GM18868 (cell line): ENCODE results near the gene KCNMB1.

Experiments
- ATAC-seq: cut with Tn5 transposase; IDR thresholded peaks from one replicate; pipeline ENCODE4 v1.9.1; 2021; ENCODE audit warnings: mild to moderate bottlenecking, moderate library complexity; ENCODE audit not compliant: unreplicated experiment

Gene KCNMB1

DNA sequence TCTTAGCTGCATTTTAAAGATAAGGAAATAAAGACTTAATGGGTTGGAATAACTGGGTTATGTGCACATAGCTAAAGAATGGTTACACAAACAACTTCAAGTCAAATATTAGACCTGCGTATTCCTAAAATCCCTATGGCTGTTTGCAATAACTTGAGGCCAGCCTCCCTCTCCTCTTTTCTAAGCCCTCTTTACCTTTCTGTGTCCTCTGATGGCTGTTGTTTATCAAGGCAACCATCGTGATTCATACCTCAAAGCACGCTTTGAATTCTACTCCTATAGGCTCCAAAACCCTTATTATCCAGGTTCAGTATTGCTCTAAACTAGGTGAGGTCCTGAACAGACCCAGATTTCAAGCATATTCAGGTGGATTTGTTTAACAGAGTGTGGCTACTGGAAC lies 46.0 kb downstream of the KCNMB1 start:
- no peak for ATAC-seq

DNA sequence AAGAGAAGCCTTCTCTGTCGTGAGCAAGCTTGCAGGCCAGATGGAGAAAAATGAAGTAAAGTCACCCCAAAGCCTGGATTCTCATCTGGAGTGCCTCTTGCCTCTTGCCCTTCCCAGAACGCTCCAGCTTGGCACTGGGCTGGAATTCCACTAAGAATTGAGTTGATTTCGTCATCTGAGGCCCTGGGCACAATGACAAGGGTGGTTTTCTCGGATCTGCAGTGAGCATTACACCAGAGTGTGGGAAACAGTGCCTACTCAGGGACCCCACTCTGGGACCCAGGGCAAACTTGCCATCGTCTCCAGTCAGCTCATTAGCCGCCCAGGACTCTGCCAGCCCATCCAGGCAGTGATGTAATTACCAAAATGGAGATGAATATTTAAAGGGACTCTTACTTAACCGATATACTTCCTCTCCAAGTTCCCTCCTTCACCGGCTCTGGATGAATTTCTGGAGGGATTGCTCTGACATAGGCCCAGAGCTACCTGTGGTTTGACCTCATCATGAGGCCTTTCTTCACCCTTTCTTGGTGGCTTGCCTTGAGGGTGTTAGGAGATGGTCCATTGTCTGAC lies 46.9 kb downstream of the KCNMB1 start:
- ATAC-seq = no peak

- no peak for ATAC-seq
Observed at GRCh38 chr5:170341545-170341944, 47.6 kb downstream of the KCNMB1 start.

DNA sequence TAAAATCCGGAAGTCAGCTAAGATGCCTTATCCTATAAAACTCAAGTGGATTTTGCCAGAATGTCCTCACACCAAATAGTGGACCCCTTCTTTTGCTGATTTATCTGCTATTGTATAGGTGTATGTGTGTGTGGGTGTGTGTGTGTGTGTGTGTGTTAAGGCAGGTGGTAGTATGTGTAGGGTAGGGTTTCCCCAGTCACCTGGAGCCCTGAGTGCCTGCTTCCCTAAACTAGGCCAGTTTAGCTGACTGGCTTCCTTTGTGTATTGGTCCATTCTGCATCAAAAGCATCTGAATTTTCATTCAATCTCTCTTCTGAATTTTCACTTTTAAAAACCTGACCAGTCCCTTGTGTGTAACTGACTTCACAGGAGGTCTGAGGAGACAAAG lies 49.4 kb downstream of the KCNMB1 start:
- ATAC-seq = no peak

- peak; percentile 90 for ATAC-seq
Observed at GRCh38 chr5:170338933-170339779, 50.0 kb downstream of the KCNMB1 start.

DNA sequence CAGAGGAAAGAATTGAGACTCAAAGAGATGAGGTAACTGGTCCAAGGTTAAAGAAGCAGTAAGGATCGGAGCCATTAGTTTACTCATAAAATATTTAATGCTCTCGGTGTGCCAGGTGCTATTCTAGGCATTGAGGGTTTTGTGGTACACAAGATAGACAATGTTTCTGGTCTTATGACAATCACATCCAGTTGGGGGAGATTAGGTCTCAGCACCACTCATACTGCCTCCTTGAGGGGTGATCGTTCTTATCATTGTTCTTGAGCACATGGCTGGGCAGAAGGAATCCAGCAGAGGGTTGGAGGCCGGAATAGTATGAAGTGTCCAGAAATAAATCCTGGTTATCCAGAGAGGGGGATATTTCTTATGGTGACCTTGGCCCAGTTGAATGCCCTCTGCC lies 50.9 kb downstream of the KCNMB1 start:
- ATAC-seq = no peak

GRCh38 chr5:170337045-170337733 lies 52.0 kb downstream of the KCNMB1 start:
- no peak for ATAC-seq

DNA sequence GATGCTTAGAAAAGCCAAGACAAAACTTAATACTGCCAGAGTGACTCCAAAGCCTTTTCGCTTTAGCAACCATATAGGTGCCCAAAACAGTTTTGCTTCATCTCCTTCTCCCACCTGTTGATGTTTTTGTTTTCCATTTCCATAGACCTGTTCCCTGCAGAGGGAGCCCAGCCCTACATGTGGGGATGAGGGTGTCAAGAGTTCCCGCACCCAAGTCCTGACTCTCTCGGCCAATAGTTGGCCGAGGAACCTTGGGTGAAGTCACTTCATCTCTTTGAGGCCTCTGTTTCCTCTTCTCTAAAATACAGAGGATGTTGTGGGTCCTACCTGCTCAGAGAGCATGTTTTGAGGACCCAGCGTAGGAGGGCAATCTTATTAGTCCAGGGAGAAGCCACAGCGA lies 53.1 kb downstream of the KCNMB1 start:
- ATAC-seq = no peak

- no peak for ATAC-seq
Observed at GRCh38 chr5:170334626-170335025, 54.5 kb downstream of the KCNMB1 start.

DNA sequence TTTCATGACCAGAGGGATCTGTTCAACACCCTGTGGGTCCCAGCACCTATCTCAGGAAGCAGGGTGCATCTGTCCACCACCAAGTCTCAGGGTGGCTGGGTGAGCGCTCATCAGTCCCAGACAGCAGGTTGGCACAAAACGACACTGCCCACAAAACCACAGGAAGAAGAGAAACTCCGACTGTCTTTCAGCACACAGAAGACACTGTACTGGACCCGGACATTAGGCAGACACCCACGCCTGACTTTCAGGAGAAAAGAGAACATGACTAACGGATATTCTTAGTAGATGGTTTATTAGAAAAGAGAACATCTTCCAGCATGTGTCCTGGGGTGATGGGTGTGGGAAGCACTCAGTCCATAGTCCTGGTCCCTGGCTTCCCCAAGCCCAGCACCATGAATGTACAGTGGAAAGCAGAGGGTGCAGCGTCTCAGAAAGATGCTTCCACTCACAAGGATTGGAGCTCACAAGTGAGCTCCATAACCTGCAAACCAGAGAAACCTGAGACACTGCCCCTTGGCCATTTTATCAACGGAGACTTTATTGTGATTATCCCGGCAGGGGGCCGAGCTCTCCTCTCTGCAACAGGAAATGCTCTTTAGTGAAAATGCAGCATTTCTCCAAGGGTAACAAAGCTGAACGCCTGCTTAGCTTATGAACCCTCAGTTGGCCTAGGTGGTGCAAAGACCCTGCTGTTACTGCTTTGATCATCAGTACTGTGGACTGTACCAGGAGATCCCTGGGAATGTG lies 55.8 kb downstream of the KCNMB1 start:
- peak; percentile 53 for ATAC-seq

GRCh38 chr5:170332058-170332457 lies 57.1 kb downstream of the KCNMB1 start:
- no peak for ATAC-seq

GRCh38 chr5:170330568-170331054 lies 58.6 kb downstream of the KCNMB1 start:
- no peak for ATAC-seq

DNA sequence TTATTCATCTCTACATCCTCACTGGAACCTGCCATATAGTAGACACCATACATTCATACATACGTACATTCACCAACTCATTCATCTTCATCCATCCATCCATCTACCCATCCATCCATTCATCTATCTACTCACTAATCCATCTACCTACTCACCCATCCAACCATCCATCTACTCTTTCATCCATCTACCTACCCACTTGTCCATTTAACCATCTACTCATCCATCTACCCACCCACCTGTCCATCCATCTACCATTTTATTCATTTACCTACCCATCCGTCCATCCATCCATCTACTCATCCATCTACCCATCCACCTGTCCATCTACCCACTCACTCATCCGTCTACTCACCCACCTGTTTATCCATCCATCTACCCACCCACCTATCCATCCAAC lies 59.6 kb downstream of the KCNMB1 start:
- no peak for ATAC-seq

GRCh38 chr5:170327829-170328228 lies 61.3 kb downstream of the KCNMB1 start:
- ATAC-seq = no peak

- peak; percentile 22 for ATAC-seq
Observed at GRCh38 chr5:170327168-170327567, 62.0 kb downstream of the KCNMB1 start.
